ENCODE results near the gene KLHL29.

GRCh38 chr2:23350792-23351355 lies 34.1 kb upstream of the KLHL29 start:
- TF ChIP-seq CTCF (IDR thresholded peaks at IDR 0.05): no peak
- no peak for TF ChIP-seq POLR2AphosphoS5 (IDR thresholded peaks at IDR 0.05; ENCODE audit: low read depth, low read length)
- no peak for TF ChIP-seq SIN3A (IDR thresholded peaks at IDR 0.05; ENCODE audit: borderline replicate concordance, insufficient read depth, low read depth, low read length)
- no peak for TF ChIP-seq REST (IDR thresholded peaks at IDR 0.05; ENCODE audit: insufficient read depth in 1 of 2, low read depth in 2 of 2, low read length in 1 of 2)
- TF ChIP-seq TCF7L2 (IDR thresholded peaks at IDR 0.05; ENCODE audit: low read depth, low read length): no peak

Measured in Panc1 (cell line).